Measurements from ENCODE around the gene NTN1.

NTN1 gene

GRCh38 chr17:9221922-9222180 is 200.5 kb downstream of the NTN1 start:
- no peak for TF ChIP-seq CTCF (IDR thresholded peaks at IDR 0.05; ENCODE audit: unreplicated experiment in 3 of 3)
- peaks cover 3% of the 10 kb centered on the region for H3K27me3 Mint-ChIP-seq (ENCODE audit: low read depth)
- H3K4me3 Mint-ChIP-seq: no peak overlapping the region
- peaks cover 12% of the 10 kb centered on the region for H3K4me1 Mint-ChIP-seq
- peaks cover 6% of the 10 kb centered on the region for H3K9me3 Mint-ChIP-seq
- H3K36me3 Mint-ChIP-seq (ENCODE audit: low read depth): peaks cover 3% of the 10 kb centered on the region
- H3K27ac Mint-ChIP-seq: no peak overlapping the region

- H3K4me3 Mint-ChIP-seq: no peak overlapping the region
- TF ChIP-seq CTCF (IDR thresholded peaks at IDR 0.05; ENCODE audit: unreplicated experiment in 3 of 3): no peak
- H3K27ac Mint-ChIP-seq: no peak overlapping the region
- H3K4me1 Mint-ChIP-seq: no peaks in the 10 kb centered on the region
- H3K9me3 Mint-ChIP-seq: no peaks in the 10 kb centered on the region
- H3K27me3 Mint-ChIP-seq (ENCODE audit: low read depth): peaks cover 3% of the 10 kb centered on the region
- H3K36me3 Mint-ChIP-seq (ENCODE audit: low read depth): no peaks in the 10 kb centered on the region
Measured at GRCh38 chr17:9223531-9223930, 202.2 kb downstream of the NTN1 start.

GRCh38 chr17:9224485-9224884 is 203.2 kb downstream of the NTN1 start:
- Mint-ChIP-seq H3K4me1 (no peaks in the 10 kb centered on the region), H3K27ac (no peak overlapping the region), H3K27me3 (ENCODE audit: low read depth) (peaks cover 4% of the 10 kb centered on the region), H3K9me3 (no peaks in the 10 kb centered on the region), H3K4me3 (no peak overlapping the region), H3K36me3 (ENCODE audit: low read depth) (no peaks in the 10 kb centered on the region)
- no peak for TF ChIP-seq CTCF (IDR thresholded peaks at IDR 0.05; ENCODE audit: unreplicated experiment in 3 of 3)

- Mint-ChIP-seq H3K36me3 (ENCODE audit: low read depth) (no peaks in the 10 kb centered on the region), H3K4me3 (no peak overlapping the region), H3K27ac (no peak overlapping the region), H3K9me3 (no peaks in the 10 kb centered on the region), H3K4me1 (no peaks in the 10 kb centered on the region), H3K27me3 (ENCODE audit: low read depth) (peaks cover 8% of the 10 kb centered on the region)
- no peak for TF ChIP-seq CTCF (IDR thresholded peaks at IDR 0.05; ENCODE audit: unreplicated experiment in 3 of 3)
Measured at GRCh38 chr17:9225305-9226101, 204.2 kb downstream of the NTN1 start.

GRCh38 chr17:9226130-9226793 is 205.0 kb downstream of the NTN1 start:
- TF ChIP-seq CTCF (IDR thresholded peaks at IDR 0.05; ENCODE audit: unreplicated experiment in 3 of 3): no peak

GRCh38 chr17:9226794-9227135 is 205.5 kb downstream of the NTN1 start:
- Mint-ChIP-seq H3K4me1 (no peaks in the 10 kb centered on the region), H3K27ac (no peak overlapping the region), H3K4me3 (no peak overlapping the region), H3K27me3 (ENCODE audit: low read depth) (peaks cover 7% of the 10 kb centered on the region), H3K9me3 (no peaks in the 10 kb centered on the region), H3K36me3 (ENCODE audit: low read depth) (no peaks in the 10 kb centered on the region)
- no peak for TF ChIP-seq CTCF (IDR thresholded peaks at IDR 0.05; ENCODE audit: unreplicated experiment in 3 of 3)

More at GRCh38 chr17:9226130-9226793, 205.0 kb downstream of the NTN1 start:
- Mint-ChIP-seq H3K4me1 (no peaks in the 10 kb centered on the region), H3K36me3 (ENCODE audit: low read depth) (no peaks in the 10 kb centered on the region), H3K27ac (no peak overlapping the region), H3K27me3 (ENCODE audit: low read depth) (peaks cover 7% of the 10 kb centered on the region), H3K9me3 (no peaks in the 10 kb centered on the region), H3K4me3 (no peak overlapping the region)

Data from nephron (organoid).